Measurements from ENCODE around the gene SORBS1.

GRCh38 chr10:95331596-95332130, 229.5 kb downstream of the SORBS1 start:
- no peak for TF ChIP-seq POLR2A (IDR thresholded peaks at IDR 0.05; ENCODE audit: low read length)
- TF ChIP-seq GATA1 (IDR thresholded peaks at IDR 0.05; ENCODE audit: low read depth, low read length), result no peak
